Measurements from ENCODE around the gene KCTD19.
"Not testable (repeated sequence)": the region's sequence is repeated elsewhere in the genome, so short reads cannot be mapped to it uniquely, and the experiment has no call there.

Gene KCTD19

GRCh38 chr16:67326472-67327309 lies at the start of gene KCTD19, which contains the start of gene LRRC36:
KCTD19 (minus strand) TSS chr16:67326741; CDS start chr16:67326707, 34 bp downstream.
LRRC36 (plus strand) TSS chr16:67326815; CDS start chr16:67326863, 48 bp downstream.
- H3K27me3 ChIP-seq (ENCODE audit: insufficient read depth, low read length) = peaks cover 4% of the 10 kb centered on the region
- no peaks in the 10 kb centered on the region for H3K36me3 ChIP-seq (ENCODE audit: insufficient read depth, low read length)
- H3K4me1 ChIP-seq (ENCODE audit: insufficient read depth, low read length) = no peaks in the 10 kb centered on the region
- peak within 1 kb of the TSS; percentile 37 for H3K4me3 ChIP-seq (ENCODE audit: low read length)
- H2AFZ ChIP-seq (ENCODE audit: low read depth, low read length) = peak within 1 kb of the TSS; percentile 93
- H3K9me3 ChIP-seq (ENCODE audit: low read length) = no peaks in the 10 kb centered on the region

- not testable (repeated sequence) for H3K36me3 ChIP-seq (ENCODE audit: insufficient read depth, low read length); H3K9me3 ChIP-seq (ENCODE audit: low read length)
These were observed 49.5 kb upstream of the KCTD19 start for GRCh38 chr16:67376012-67376411.

GRCh38 chr16:67372664-67373063 lies 46.1 kb upstream of the KCTD19 start:
- no peaks in the 10 kb centered on the region for H3K36me3 ChIP-seq (ENCODE audit: insufficient read depth, low read length)
- H3K4me1 ChIP-seq (ENCODE audit: insufficient read depth, low read length) = no peaks in the 10 kb centered on the region
- no peaks in the 10 kb centered on the region for H3K9me3 ChIP-seq (ENCODE audit: low read length)
- no peak overlapping the region for H3K4me3 ChIP-seq (ENCODE audit: low read length)
- peaks cover 13% of the 10 kb centered on the region for H3K27me3 ChIP-seq (ENCODE audit: insufficient read depth, low read length)
- no peak overlapping the region for H2AFZ ChIP-seq (ENCODE audit: low read depth, low read length)

More at GRCh38 chr16:67376012-67376411, 49.5 kb upstream of the KCTD19 start:
- not testable (repeated sequence) for H2AFZ ChIP-seq (ENCODE audit: low read depth, low read length); H3K4me3 ChIP-seq (ENCODE audit: low read length); H3K27me3 ChIP-seq (ENCODE audit: insufficient read depth, low read length); H3K4me1 ChIP-seq (ENCODE audit: insufficient read depth, low read length)

- Histone ChIP-seq H2AFZ (ENCODE audit: low read depth, low read length) (no peak overlapping the region), H3K4me3 (ENCODE audit: low read length) (no peak overlapping the region), H3K4me1 (ENCODE audit: insufficient read depth, low read length) (no peaks in the 10 kb centered on the region), H3K27me3 (ENCODE audit: insufficient read depth, low read length) (peaks cover 9% of the 10 kb centered on the region), H3K36me3 (ENCODE audit: insufficient read depth, low read length) (no peaks in the 10 kb centered on the region), H3K9me3 (ENCODE audit: low read length) (no peaks in the 10 kb centered on the region)
These were observed 44.1 kb upstream of the KCTD19 start for GRCh38 chr16:67370661-67371060.

GRCh38 chr16:67364600-67365235 lies 38.2 kb upstream of the KCTD19 start:
- no peaks in the 10 kb centered on the region for H3K36me3 ChIP-seq (ENCODE audit: insufficient read depth, low read length)
- peaks cover 12% of the 10 kb centered on the region for H3K27me3 ChIP-seq (ENCODE audit: insufficient read depth, low read length)
- H3K4me1 ChIP-seq (ENCODE audit: insufficient read depth, low read length) = peaks cover 4% of the 10 kb centered on the region
- H3K4me3 ChIP-seq (ENCODE audit: low read length) = no peak overlapping the region
- H2AFZ ChIP-seq (ENCODE audit: low read depth, low read length) = no peak overlapping the region
- no peaks in the 10 kb centered on the region for H3K9me3 ChIP-seq (ENCODE audit: low read length)

- Histone ChIP-seq H3K9me3 (ENCODE audit: low read length) (no peaks in the 10 kb centered on the region), H2AFZ (ENCODE audit: low read depth, low read length) (no peak overlapping the region), H3K27me3 (ENCODE audit: insufficient read depth, low read length) (peaks cover 12% of the 10 kb centered on the region), H3K4me1 (ENCODE audit: insufficient read depth, low read length) (peaks cover 4% of the 10 kb centered on the region), H3K36me3 (ENCODE audit: insufficient read depth, low read length) (no peaks in the 10 kb centered on the region), H3K4me3 (ENCODE audit: low read length) (no peak overlapping the region)
These were observed 34.5 kb upstream of the KCTD19 start for GRCh38 chr16:67361038-67361437.

GRCh38 chr16:67359540-67360269 lies 33.2 kb upstream of the KCTD19 start:
- H3K27me3 ChIP-seq (ENCODE audit: insufficient read depth, low read length) = peaks cover 12% of the 10 kb centered on the region

GRCh38 chr16:67357561-67357960 lies 31.0 kb upstream of the KCTD19 start:
- Histone ChIP-seq H3K4me3 (ENCODE audit: low read length) (no peak overlapping the region), H3K27me3 (ENCODE audit: insufficient read depth, low read length) (peaks cover 17% of the 10 kb centered on the region), H2AFZ (ENCODE audit: low read depth, low read length) (no peak overlapping the region), H3K36me3 (ENCODE audit: insufficient read depth, low read length) (no peaks in the 10 kb centered on the region), H3K4me1 (ENCODE audit: insufficient read depth, low read length) (no peaks in the 10 kb centered on the region), H3K9me3 (ENCODE audit: low read length) (no peaks in the 10 kb centered on the region)

More at GRCh38 chr16:67359540-67360269, 33.2 kb upstream of the KCTD19 start:
- not testable (repeated sequence) for H3K36me3 ChIP-seq (ENCODE audit: insufficient read depth, low read length); H3K4me1 ChIP-seq (ENCODE audit: insufficient read depth, low read length); H3K9me3 ChIP-seq (ENCODE audit: low read length); H3K4me3 ChIP-seq (ENCODE audit: low read length); H2AFZ ChIP-seq (ENCODE audit: low read depth, low read length)

GRCh38 chr16:67356396-67356795 lies 29.9 kb upstream of the KCTD19 start:
- no peaks in the 10 kb centered on the region for H3K9me3 ChIP-seq (ENCODE audit: low read length)
- no peak overlapping the region for H3K4me3 ChIP-seq (ENCODE audit: low read length)
- H3K36me3 ChIP-seq (ENCODE audit: insufficient read depth, low read length) = no peaks in the 10 kb centered on the region
- no peaks in the 10 kb centered on the region for H3K4me1 ChIP-seq (ENCODE audit: insufficient read depth, low read length)
- H2AFZ ChIP-seq (ENCODE audit: low read depth, low read length) = no peak overlapping the region
- peaks cover 17% of the 10 kb centered on the region for H3K27me3 ChIP-seq (ENCODE audit: insufficient read depth, low read length)

GRCh38 chr16:67352463-67352862 lies 25.9 kb upstream of the KCTD19 start:
- H2AFZ ChIP-seq (ENCODE audit: low read depth, low read length) = not testable (repeated sequence)

GRCh38 chr16:67350324-67350723 lies 23.8 kb upstream of the KCTD19 start:
- Histone ChIP-seq H3K27me3 (ENCODE audit: insufficient read depth, low read length) (peaks cover 22% of the 10 kb centered on the region), H3K36me3 (ENCODE audit: insufficient read depth, low read length) (no peaks in the 10 kb centered on the region), H3K4me3 (ENCODE audit: low read length) (no peak overlapping the region), H3K4me1 (ENCODE audit: insufficient read depth, low read length) (no peaks in the 10 kb centered on the region), H3K9me3 (ENCODE audit: low read length) (no peaks in the 10 kb centered on the region), H2AFZ (ENCODE audit: low read depth, low read length) (no peak overlapping the region)

More at GRCh38 chr16:67352463-67352862, 25.9 kb upstream of the KCTD19 start:
- H3K9me3 ChIP-seq (ENCODE audit: low read length); H3K4me1 ChIP-seq (ENCODE audit: insufficient read depth, low read length); H3K4me3 ChIP-seq (ENCODE audit: low read length); H3K36me3 ChIP-seq (ENCODE audit: insufficient read depth, low read length): not testable (repeated sequence)
- peaks cover 11% of the 10 kb centered on the region for H3K27me3 ChIP-seq (ENCODE audit: insufficient read depth, low read length)

- H3K36me3 ChIP-seq (ENCODE audit: insufficient read depth, low read length) = no peaks in the 10 kb centered on the region
- H3K4me1 ChIP-seq (ENCODE audit: insufficient read depth, low read length) = no peaks in the 10 kb centered on the region
- no peak overlapping the region for H3K4me3 ChIP-seq (ENCODE audit: low read length)
- H3K27me3 ChIP-seq (ENCODE audit: insufficient read depth, low read length) = peaks cover 22% of the 10 kb centered on the region
- no peak overlapping the region for H2AFZ ChIP-seq (ENCODE audit: low read depth, low read length)
- no peaks in the 10 kb centered on the region for H3K9me3 ChIP-seq (ENCODE audit: low read length)
These were observed 22.6 kb upstream of the KCTD19 start for GRCh38 chr16:67349172-67349571.

GRCh38 chr16:67346341-67346740 lies 19.8 kb upstream of the KCTD19 start:
- no peaks in the 10 kb centered on the region for H3K36me3 ChIP-seq (ENCODE audit: insufficient read depth, low read length)
- H2AFZ ChIP-seq (ENCODE audit: low read depth, low read length) = no peak overlapping the region
- no peaks in the 10 kb centered on the region for H3K9me3 ChIP-seq (ENCODE audit: low read length)
- no peak overlapping the region for H3K4me3 ChIP-seq (ENCODE audit: low read length)
- H3K4me1 ChIP-seq (ENCODE audit: insufficient read depth, low read length) = no peaks in the 10 kb centered on the region
- peaks cover 17% of the 10 kb centered on the region for H3K27me3 ChIP-seq (ENCODE audit: insufficient read depth, low read length)
